Activated CD8-positive, alpha-beta T cell treated with anti-CD3 and anti-CD28 coated beads, Interleukin-2, amount 10 ng/mL, durations not matched to agents 7 days and 5 days (primary cell): ENCODE results near the gene LAMB1. TPM values are rescaled to one million over a fixed set of nuclear protein-coding genes. Genes with fewer than 3 reads are reported as not detected.

Experiments used
- ATAC-seq: fragments of 150-1000 bp; cut with Tn5 transposase; one replicate; pipeline ENCODE4 v1.10.0; 2021; ENCODE audit warnings: moderate library complexity
- CTCF ChIA-PET: fragments of 350-600 bp; sonication (Branson Sonifier 250); formaldehyde crosslinking; loops from one replicate; lab custom pipeline; 2021; ENCODE audit warnings: antibody characterized with exemption; lab: Charles Lee
- POLR2A ChIA-PET: fragments of 350-600 bp; sonication (Branson Sonifier 250); formaldehyde crosslinking; loops from one replicate; lab custom pipeline; 2021; ENCODE audit warnings: antibody characterized with exemption; lab: Charles Lee
- DNase-seq: peaks from one replicate; pipeline ENCODE4 v3.0.0-alpha.2; 2020
- H3K27ac Mint-ChIP-seq: one replicate; pipeline ENCODE4 v1.8.0; 2021; ENCODE audit warnings: mild to moderate bottlenecking, mixed read lengths
- H3K27me3 Mint-ChIP-seq: one replicate; pipeline ENCODE4 v1.8.0; 2021; ENCODE audit warnings: low read depth, mixed read lengths
- H3K36me3 Mint-ChIP-seq: one replicate; pipeline ENCODE4 v1.8.0; 2021; ENCODE audit warnings: low read depth, mixed read lengths
- H3K4me1 Mint-ChIP-seq: one replicate; pipeline ENCODE4 v1.8.0; 2021; ENCODE audit warnings: low read depth, mixed read lengths
- H3K4me3 Mint-ChIP-seq: one replicate; pipeline ENCODE4 v1.8.0; 2021; ENCODE audit warnings: mild to moderate bottlenecking, mixed read lengths
- H3K9me3 Mint-ChIP-seq: one replicate; pipeline ENCODE4 v1.8.0; 2022; ENCODE audit warnings: mixed read lengths; ENCODE audit not compliant: insufficient read depth
- total RNA-seq, 2 experiments: library from RNA; stranded (reverse); gene quantifications; one replicate each; pipeline ENCODE4 v1.2.3, GENCODE V29; 2021

The LAMB1 gene
- total RNA-seq, 2 experiments from 2014 or later, result not detected

- no peak overlapping the region for H3K4me3 Mint-ChIP-seq
- POLR2A ChIA-PET, result no interaction called here
- H3K9me3 Mint-ChIP-seq, result no peaks in the 10 kb centered on the region
- no peaks in the 10 kb centered on the region for H3K36me3 Mint-ChIP-seq
- no peak overlapping the region for H3K27ac Mint-ChIP-seq
- no peaks in the 10 kb centered on the region for H3K4me1 Mint-ChIP-seq
- CTCF ChIA-PET, result interaction anchor here (1.0 kb wide), 1 partner anchor 21 kb away, joined by 3 read pairs; no protein-coding TSS in a partner anchor
- peaks cover 34% of the 10 kb centered on the region for H3K27me3 Mint-ChIP-seq
- DNase-seq, result no peak
- no peak for ATAC-seq
Observed at GRCh38 chr7:107995184-107996071, 7.5 kb downstream of the LAMB1 start.

GRCh38 chr7:107994421-107995030, 8.4 kb downstream of the LAMB1 start:
- H3K27me3 Mint-ChIP-seq, result peaks cover 34% of the 10 kb centered on the region
- POLR2A ChIA-PET, result no interaction called here
- H3K36me3 Mint-ChIP-seq, result no peaks in the 10 kb centered on the region
- H3K27ac Mint-ChIP-seq, result no peak overlapping the region
- no peak for ATAC-seq
- H3K4me1 Mint-ChIP-seq, result no peaks in the 10 kb centered on the region
- DNase-seq, result no peak
- no peaks in the 10 kb centered on the region for H3K9me3 Mint-ChIP-seq
- no peak overlapping the region for H3K4me3 Mint-ChIP-seq
- CTCF ChIA-PET, result no interaction called here

- Mint-ChIP-seq H3K27me3 (peaks cover 33% of the 10 kb centered on the region), H3K36me3 (no peaks in the 10 kb centered on the region), H3K4me1 (no peaks in the 10 kb centered on the region), H3K27ac (no peak overlapping the region), H3K9me3 (no peaks in the 10 kb centered on the region), H3K4me3 (no peak overlapping the region)
- ATAC-seq (no peak), DNase-seq (no peak)
- ChIA-PET POLR2A (no interaction called here), CTCF (no interaction called here)
Observed at GRCh38 chr7:107993891-107994291, 9.1 kb downstream of the LAMB1 start.

DNA sequence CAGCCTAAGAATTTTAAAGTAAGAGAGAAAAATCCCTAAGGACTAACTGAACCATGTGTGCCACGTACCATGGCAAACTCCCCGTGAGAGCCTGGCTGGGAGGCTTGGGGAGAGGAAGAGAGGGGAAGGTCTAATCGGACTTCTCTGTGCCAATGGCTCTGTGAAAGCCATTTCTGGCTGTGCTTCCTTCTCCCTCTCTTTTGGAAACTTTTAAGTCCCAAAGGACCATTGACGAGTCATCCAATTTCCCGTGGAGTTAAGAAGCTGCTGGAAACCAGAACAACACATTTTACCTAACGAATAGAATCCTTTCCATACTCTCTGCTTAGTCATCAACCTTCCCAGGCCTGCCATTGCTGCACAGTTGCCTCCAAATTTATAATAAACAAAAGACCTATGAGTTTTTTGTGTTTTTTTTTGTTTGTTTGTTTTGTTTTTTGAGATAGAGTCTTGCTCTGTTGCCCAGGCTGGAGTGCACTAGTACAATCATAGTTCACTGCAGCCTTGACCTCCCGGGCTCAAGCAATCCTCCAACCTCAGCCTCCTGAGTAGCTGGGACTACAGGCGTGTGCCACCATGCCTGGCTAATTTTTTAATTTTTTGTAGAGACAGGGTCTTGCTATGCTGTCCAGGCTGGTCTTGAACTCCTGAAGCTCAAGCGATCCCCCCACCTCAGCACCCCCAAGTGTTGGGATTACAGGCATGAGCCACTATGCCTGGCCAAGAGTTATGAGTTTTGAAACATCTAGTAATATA, 13.2 kb downstream of the LAMB1 start:
- no peak for DNase-seq
- H3K9me3 Mint-ChIP-seq, result no peaks in the 10 kb centered on the region
- no peak overlapping the region for H3K4me3 Mint-ChIP-seq
- no peak for ATAC-seq
- ChIA-PET POLR2A (interaction anchor here (0.6 kb wide), 1 partner anchor 298 kb away, joined by 3 read pairs; no protein-coding TSS in a partner anchor), CTCF (no interaction called here)
- no peaks in the 10 kb centered on the region for H3K36me3 Mint-ChIP-seq
- H3K27me3 Mint-ChIP-seq, result peaks cover 21% of the 10 kb centered on the region
- H3K4me1 Mint-ChIP-seq, result no peaks in the 10 kb centered on the region
- H3K27ac Mint-ChIP-seq, result no peak overlapping the region

DNA sequence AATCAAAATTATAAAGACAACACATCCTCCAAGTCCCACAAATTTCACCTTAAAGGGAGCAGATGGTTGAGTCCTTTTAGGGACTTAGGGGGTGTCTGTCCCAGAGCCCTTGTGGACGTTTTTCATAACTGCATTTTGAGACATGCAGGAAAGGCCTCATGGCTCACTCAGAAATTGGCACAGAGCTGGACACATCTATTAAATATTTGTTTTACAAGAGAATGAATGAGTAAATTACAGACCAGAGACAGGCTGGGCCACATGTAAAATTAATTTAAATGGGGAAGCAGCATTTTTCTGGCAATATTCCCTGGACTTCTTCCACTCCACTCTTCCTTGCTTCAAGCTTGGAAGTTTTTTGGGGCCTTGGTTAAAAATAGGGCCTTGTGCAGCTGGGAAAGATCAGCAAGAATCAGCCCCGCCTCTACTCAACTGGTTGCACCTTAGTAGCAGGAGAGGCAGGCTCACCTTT, 20.0 kb downstream of the LAMB1 start:
- ATAC-seq (no peak), DNase-seq (no peak)
- ChIA-PET CTCF (interaction anchor here (1.0 kb wide), 1 partner anchor 8 kb away, joined by 3 read pairs; no protein-coding TSS in a partner anchor), POLR2A (no interaction called here)
- H3K9me3 Mint-ChIP-seq, result no peaks in the 10 kb centered on the region
- H3K27me3 Mint-ChIP-seq, result peaks cover 5% of the 10 kb centered on the region
- H3K4me3 Mint-ChIP-seq, result no peak overlapping the region
- no peaks in the 10 kb centered on the region for H3K4me1 Mint-ChIP-seq
- H3K36me3 Mint-ChIP-seq, result no peaks in the 10 kb centered on the region
- H3K27ac Mint-ChIP-seq, result no peak overlapping the region

DNA sequence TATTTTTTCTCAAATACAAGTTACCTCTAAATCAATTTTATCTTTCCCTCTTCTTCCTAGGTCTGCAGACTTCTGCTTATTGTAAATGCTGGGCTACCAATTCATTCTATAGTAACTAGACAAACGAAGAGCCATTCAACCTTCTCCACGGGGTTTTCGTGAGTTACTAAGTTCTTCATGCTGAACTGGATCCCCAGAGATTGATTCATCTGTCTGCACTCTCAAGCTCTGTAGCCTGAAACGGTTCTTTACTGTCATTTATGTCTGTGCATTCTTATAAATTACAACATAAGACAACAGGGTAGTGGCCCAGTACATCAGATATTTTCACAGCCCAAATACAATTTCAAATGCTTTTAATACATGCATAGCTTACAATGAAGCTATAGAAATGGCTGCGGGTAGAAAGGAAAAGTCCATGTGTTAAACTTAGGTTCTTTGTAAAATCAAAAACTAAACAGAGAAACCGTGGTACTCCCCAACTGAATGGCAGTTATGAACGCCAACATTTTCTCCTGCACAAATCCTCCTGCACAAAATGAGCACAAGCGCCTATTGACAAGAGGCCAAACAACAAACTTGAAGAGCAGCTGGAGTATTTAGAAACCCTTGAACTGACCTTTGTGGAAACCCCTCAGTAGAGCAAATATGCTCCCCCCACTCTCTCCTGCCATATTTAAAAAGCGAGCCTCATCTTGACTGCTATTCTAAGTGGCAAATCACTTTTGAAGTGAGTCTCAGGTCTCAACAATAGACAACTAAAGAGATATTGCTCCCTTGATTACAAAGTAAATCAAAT, 20.7 kb downstream of the LAMB1 start:
- CTCF ChIA-PET, result no interaction called here
- Mint-ChIP-seq H3K27ac (no peak overlapping the region), H3K9me3 (no peaks in the 10 kb centered on the region), H3K36me3 (no peaks in the 10 kb centered on the region), H3K4me3 (no peak overlapping the region), H3K27me3 (peaks cover 4% of the 10 kb centered on the region), H3K4me1 (no peaks in the 10 kb centered on the region)
- POLR2A ChIA-PET, result no interaction called here
- DNase-seq, result no peak
- no peak for ATAC-seq

GRCh38 chr7:107981466-107981865, 21.5 kb downstream of the LAMB1 start:
- Mint-ChIP-seq H3K36me3 (no peaks in the 10 kb centered on the region), H3K9me3 (no peaks in the 10 kb centered on the region), H3K4me1 (no peaks in the 10 kb centered on the region), H3K27me3 (no peaks in the 10 kb centered on the region), H3K4me3 (no peak overlapping the region), H3K27ac (no peak overlapping the region)
- ChIA-PET POLR2A (no interaction called here), CTCF (no interaction called here)
- ATAC-seq (no peak), DNase-seq (no peak)

DNA sequence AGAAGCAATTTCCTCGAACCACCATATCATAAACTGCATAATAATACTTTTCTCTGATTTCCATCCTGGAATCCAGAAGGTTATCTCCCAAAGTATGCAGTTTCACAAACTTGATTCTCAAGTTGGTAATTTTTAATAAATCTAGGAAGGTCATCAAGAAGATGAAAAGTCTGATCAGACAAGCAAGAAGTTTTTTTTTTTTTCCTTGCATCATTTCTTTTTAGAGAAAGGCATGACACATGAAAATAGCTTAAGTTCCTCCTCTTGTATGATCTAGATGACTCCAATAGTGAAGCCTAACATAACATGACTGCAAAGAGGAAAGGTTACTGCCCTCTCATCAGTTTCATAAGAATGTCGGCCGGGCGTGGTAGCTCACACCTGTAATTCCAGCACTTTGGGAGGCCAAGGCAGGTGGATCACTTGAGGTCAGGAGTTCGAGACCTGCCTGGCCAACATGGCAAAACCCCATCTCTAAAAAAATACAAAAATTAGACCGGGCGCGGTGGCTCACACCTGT, 22.2 kb downstream of the LAMB1 start:
- ChIA-PET CTCF (no interaction called here), POLR2A (no interaction called here)
- Mint-ChIP-seq H3K4me3 (no peak overlapping the region), H3K27ac (no peak overlapping the region), H3K4me1 (no peaks in the 10 kb centered on the region), H3K36me3 (no peaks in the 10 kb centered on the region), H3K27me3 (peaks cover under 1% of the 10 kb centered on the region), H3K9me3 (no peaks in the 10 kb centered on the region)
- no peak for DNase-seq
- no peak for ATAC-seq

- H3K4me3 Mint-ChIP-seq, result no peak overlapping the region
- CTCF ChIA-PET, result no interaction called here
- DNase-seq (no peak), ATAC-seq (no peak)
- H3K9me3 Mint-ChIP-seq, result no peaks in the 10 kb centered on the region
- H3K4me1 Mint-ChIP-seq, result no peaks in the 10 kb centered on the region
- POLR2A ChIA-PET, result no interaction called here
- no peaks in the 10 kb centered on the region for H3K36me3 Mint-ChIP-seq
- no peak overlapping the region for H3K27ac Mint-ChIP-seq
- H3K27me3 Mint-ChIP-seq, result peaks cover 2% of the 10 kb centered on the region
Observed at GRCh38 chr7:107980171-107980570, 22.8 kb downstream of the LAMB1 start.

GRCh38 chr7:107978815-107979408, 24.0 kb downstream of the LAMB1 start:
- DNase-seq (no peak), ATAC-seq (no peak)
- ChIA-PET POLR2A (no interaction called here), CTCF (interaction anchor here (0.5 to 1.0 kb wide), 2 partner anchors 37 to 1640 kb away, joined by 3 read pairs; no protein-coding TSS in a partner anchor)
- Mint-ChIP-seq H3K27me3 (peaks cover 2% of the 10 kb centered on the region), H3K36me3 (no peaks in the 10 kb centered on the region), H3K4me1 (no peaks in the 10 kb centered on the region), H3K4me3 (no peak overlapping the region), H3K9me3 (no peaks in the 10 kb centered on the region), H3K27ac (no peak overlapping the region)

GRCh38 chr7:107977048-107977447, 25.9 kb downstream of the LAMB1 start:
- H3K27me3 Mint-ChIP-seq, result peaks cover 9% of the 10 kb centered on the region
- ATAC-seq (no peak), DNase-seq (no peak)
- H3K4me1 Mint-ChIP-seq, result no peaks in the 10 kb centered on the region
- no peak overlapping the region for H3K4me3 Mint-ChIP-seq
- no peaks in the 10 kb centered on the region for H3K9me3 Mint-ChIP-seq
- ChIA-PET POLR2A (no interaction called here), CTCF (no interaction called here)
- no peak overlapping the region for H3K27ac Mint-ChIP-seq
- H3K36me3 Mint-ChIP-seq, result no peaks in the 10 kb centered on the region
